ENCODE data around the gene LACRT.
"Not testable (repeated sequence)": the region's sequence is repeated elsewhere in the genome, so short reads cannot be mapped to it uniquely, and the experiment has no call there.

Gene LACRT

DNA sequence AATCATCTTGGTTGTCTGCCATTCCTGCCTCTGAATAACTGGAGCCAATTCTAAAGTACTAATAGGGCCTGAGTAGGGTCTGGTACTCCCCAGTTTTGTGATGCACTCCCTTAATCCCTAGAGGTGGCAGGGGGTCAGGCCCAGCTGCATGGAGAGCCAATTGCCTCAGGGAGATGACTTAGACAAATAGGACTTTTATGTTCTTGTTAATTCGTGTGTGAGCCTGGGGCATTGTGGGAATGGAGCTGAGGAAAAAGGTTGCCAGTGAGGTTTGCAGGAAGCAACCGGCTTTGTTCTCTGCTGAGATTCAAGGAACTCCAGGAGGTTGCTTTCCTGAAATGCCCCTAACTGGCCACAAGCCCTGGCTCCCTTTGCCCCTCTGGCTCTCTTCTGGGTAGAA, 20.2 kb upstream of the LACRT start:
- H3K9me3 Mint-ChIP-seq: no peaks in the 10 kb centered on the region
- peaks cover 13% of the 10 kb centered on the region for H3K27me3 Mint-ChIP-seq (ENCODE audit: low read depth)
- DNase-seq (ENCODE audit: low spot score): no peak
- no peaks in the 10 kb centered on the region for H3K36me3 Mint-ChIP-seq (ENCODE audit: low read depth)
- no peak overlapping the region for H3K27ac Mint-ChIP-seq
- no peak overlapping the region for H3K4me3 Mint-ChIP-seq
- no peaks in the 10 kb centered on the region for H3K4me1 Mint-ChIP-seq (ENCODE audit: low read depth)

DNA sequence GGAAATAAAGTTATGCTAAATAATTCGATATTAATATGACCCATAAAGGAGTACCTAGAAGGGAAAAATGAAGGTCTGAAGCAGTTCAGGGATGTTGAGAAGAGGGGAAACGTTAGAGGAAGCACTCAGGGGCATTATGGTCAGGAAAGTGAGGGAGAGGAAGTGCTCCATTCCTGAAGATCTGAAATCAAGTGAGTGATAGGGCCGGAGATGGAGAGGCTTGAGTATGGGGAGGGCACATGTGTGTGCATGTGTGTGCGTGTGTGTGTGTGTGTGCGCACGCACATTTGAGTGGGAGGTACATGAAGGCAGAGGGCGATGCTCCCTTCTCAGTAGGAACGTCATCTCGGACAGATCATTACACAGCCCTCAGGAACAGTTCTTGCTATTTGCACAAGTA, 18.3 kb upstream of the LACRT start:
- H3K36me3 Mint-ChIP-seq (ENCODE audit: low read depth): no peaks in the 10 kb centered on the region
- DNase-seq (ENCODE audit: low spot score): no peak
- H3K27me3 Mint-ChIP-seq (ENCODE audit: low read depth): peaks cover 11% of the 10 kb centered on the region
- no peaks in the 10 kb centered on the region for H3K4me1 Mint-ChIP-seq (ENCODE audit: low read depth)
- H3K9me3 Mint-ChIP-seq: no peaks in the 10 kb centered on the region
- no peak overlapping the region for H3K4me3 Mint-ChIP-seq
- H3K27ac Mint-ChIP-seq: no peak overlapping the region

DNA sequence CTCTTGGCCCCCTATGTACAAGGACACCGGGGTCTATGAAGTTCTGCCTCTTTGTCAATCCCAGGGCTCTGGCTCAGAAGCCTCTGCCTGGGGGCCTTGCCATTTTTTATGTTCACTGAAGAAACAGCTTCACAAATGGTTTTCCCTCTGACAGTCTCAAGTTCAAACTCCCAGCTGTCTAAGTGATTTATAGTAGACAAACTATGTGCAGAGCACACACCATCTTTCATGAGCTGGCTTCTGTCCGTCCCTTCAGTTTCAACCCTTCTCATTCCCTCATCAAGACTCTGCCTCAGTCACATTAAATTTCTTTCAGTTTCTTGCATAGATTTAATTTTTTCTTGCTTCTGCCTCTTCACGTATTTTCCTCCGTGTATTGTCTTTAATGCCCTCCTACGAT, 16.2 kb upstream of the LACRT start:
- no peak overlapping the region for H3K4me3 Mint-ChIP-seq
- H3K4me1 Mint-ChIP-seq (ENCODE audit: low read depth): no peaks in the 10 kb centered on the region
- DNase-seq (ENCODE audit: low spot score): no peak
- no peak overlapping the region for H3K27ac Mint-ChIP-seq
- H3K9me3 Mint-ChIP-seq: no peaks in the 10 kb centered on the region
- H3K27me3 Mint-ChIP-seq (ENCODE audit: low read depth): peaks cover 14% of the 10 kb centered on the region
- no peaks in the 10 kb centered on the region for H3K36me3 Mint-ChIP-seq (ENCODE audit: low read depth)

DNA sequence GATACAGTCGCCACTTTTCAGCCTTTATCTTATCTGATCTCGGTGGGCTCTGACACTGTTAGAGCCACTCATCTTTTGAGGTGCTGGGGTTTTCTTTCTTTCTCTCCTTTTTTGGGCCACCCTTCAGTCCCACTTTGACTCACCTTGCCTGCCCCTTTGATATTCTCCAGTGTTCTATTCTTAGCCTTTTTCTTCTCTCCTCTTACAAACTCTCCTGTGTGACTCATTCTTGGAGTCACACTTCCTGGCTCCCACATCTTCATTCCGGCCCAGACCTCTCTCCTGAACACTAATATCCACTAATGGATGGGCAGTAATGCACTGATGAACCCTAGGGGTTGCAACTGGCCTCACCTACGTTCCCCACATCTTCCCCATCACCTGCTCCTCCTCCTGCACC, 15.7 kb upstream of the LACRT start:
- H3K27me3 Mint-ChIP-seq (ENCODE audit: low read depth): peaks cover 18% of the 10 kb centered on the region

DNA sequence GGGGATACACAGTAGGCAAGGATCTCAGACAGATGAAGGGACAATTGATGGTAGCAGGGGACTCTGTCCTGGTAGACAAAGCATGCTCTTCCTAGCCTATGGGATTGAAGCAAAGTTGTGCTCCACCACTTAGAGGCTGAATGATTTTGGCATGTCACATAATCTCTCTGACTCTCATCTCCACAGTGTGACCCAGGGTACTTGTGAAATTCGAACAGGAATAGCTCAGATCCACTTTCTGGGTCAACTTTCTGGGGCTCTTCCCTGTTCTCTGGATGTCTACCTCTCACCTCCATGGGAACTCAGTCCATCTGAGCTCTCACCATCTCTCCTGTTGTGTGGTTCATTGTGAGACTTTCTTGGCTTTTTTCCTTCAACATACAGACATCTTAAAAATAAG, 15.1 kb upstream of the LACRT start:
- no peak overlapping the region for H3K4me3 Mint-ChIP-seq
- H3K27me3 Mint-ChIP-seq (ENCODE audit: low read depth): peaks cover 19% of the 10 kb centered on the region
- no peaks in the 10 kb centered on the region for H3K9me3 Mint-ChIP-seq
- no peaks in the 10 kb centered on the region for H3K36me3 Mint-ChIP-seq (ENCODE audit: low read depth)
- DNase-seq (ENCODE audit: low spot score): no peak
- H3K27ac Mint-ChIP-seq: no peak overlapping the region
- H3K4me1 Mint-ChIP-seq (ENCODE audit: low read depth): no peaks in the 10 kb centered on the region

More for the DNA sequence above, 15.7 kb upstream of the LACRT start:
- Mint-ChIP-seq H3K4me3 (no peak overlapping the region), H3K27ac (no peak overlapping the region), H3K36me3 (ENCODE audit: low read depth) (no peaks in the 10 kb centered on the region), H3K4me1 (ENCODE audit: low read depth) (no peaks in the 10 kb centered on the region), H3K9me3 (no peaks in the 10 kb centered on the region)
- no peak for DNase-seq (ENCODE audit: low spot score)

DNA sequence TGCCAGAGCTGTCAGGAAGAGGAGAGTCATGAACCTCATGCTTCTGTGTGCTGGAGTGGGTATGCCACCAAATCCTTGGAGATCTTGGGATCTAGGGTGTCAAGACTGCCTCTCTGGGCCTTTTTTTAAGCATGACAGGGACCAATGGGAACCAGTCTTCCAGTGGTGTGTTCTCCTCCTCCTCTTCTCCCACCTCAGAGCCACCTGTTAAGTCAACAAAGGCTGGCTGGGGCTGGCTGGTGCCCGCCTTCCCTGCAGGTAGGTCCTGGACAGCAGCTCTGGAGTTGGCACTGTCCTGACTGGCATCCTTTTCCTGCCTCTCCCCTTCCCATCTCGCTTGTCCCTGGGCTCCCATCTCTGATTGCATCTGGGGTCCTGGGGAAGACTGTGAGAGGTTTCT, 13.6 kb upstream of the LACRT start, which contains the start of gene DCD:
TSS of gene DCD (minus strand) at position 101 of the 400 bp plus-strand sequence. CDS start at position 39, 62 bp downstream.
- Mint-ChIP-seq H3K36me3 (ENCODE audit: low read depth) (no peaks in the 10 kb centered on the region), H3K4me1 (ENCODE audit: low read depth) (no peaks in the 10 kb centered on the region), H3K4me3 (no peak within 1 kb of the TSS), H3K27ac (no peak within 1 kb of the TSS), H3K9me3 (no peaks in the 10 kb centered on the region), H3K27me3 (ENCODE audit: low read depth) (peaks cover 21% of the 10 kb centered on the region)
- no peak for DNase-seq (ENCODE audit: low spot score)

DNA sequence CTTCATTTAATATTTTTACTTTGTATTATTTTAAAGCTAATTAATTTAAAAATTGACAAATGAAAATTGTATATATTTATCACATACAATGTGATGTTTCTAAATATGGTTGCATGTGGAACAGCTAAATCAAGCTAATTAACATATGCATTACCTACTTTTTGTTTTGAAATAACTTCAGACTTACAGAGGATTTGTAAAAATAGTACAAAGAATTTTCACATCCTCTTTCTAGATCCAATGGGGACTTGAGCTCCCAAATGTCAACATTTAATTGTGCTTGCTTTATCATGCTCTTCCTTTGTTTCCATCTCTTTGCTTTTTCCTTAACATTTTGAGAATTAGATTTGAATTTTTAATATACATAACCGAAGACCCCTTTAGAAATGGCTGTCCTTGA, 6.9 kb upstream of the LACRT start:
- DNase-seq (ENCODE audit: low spot score): no peak
- H3K27me3 Mint-ChIP-seq (ENCODE audit: low read depth): peaks cover 16% of the 10 kb centered on the region
- H3K4me1 Mint-ChIP-seq (ENCODE audit: low read depth): no peaks in the 10 kb centered on the region
- no peaks in the 10 kb centered on the region for H3K36me3 Mint-ChIP-seq (ENCODE audit: low read depth)
- H3K4me3 Mint-ChIP-seq: no peak overlapping the region
- no peak overlapping the region for H3K27ac Mint-ChIP-seq
- H3K9me3 Mint-ChIP-seq: no peaks in the 10 kb centered on the region

DNA sequence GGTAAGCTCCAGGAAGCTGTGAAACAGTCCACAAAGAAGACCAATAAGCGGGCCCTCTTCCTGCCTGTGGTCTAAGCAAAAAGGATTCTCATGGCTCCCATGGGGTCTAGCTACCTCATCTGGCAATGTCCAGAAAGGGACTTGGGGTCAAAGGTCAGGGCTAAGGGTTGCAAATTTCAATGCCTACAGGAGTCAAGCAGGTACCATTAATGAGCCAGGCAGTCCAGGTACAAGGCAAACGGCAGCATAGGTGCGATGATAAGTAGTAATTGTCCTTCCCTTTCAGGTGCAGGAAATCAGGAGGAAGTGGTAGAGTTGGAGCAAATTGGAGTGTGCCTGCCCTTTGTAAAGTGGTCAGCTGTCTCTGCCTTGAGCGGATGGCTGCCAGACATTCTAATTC, 6.4 kb upstream of the LACRT start:
- no peak for DNase-seq (ENCODE audit: low spot score)
- Mint-ChIP-seq H3K27ac (no peak overlapping the region), H3K4me3 (no peak overlapping the region), H3K9me3 (no peaks in the 10 kb centered on the region), H3K27me3 (ENCODE audit: low read depth) (peaks cover 11% of the 10 kb centered on the region), H3K36me3 (ENCODE audit: low read depth) (no peaks in the 10 kb centered on the region), H3K4me1 (ENCODE audit: low read depth) (no peaks in the 10 kb centered on the region)

DNA sequence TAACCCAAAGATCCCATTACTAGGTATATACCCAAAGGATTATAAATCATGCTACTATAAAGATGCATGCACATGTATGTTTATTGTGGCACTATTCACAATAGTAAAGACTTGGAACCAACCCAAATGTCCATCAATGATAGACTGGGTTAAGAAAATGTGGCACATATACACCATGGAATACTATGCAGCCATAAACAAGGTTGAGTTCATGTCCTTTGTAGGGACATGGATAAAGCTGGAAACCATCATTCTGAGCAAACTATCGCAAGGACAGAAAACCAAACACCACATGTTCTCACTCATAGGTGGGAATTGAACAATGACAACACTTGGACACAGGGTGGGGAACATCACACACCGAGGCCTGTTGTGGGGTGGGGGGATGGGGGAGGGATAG, 4.4 kb upstream of the LACRT start:
- not testable (repeated sequence) for H3K4me1 Mint-ChIP-seq (ENCODE audit: low read depth); H3K4me3 Mint-ChIP-seq; H3K36me3 Mint-ChIP-seq (ENCODE audit: low read depth); H3K27ac Mint-ChIP-seq; H3K9me3 Mint-ChIP-seq; H3K27me3 Mint-ChIP-seq (ENCODE audit: low read depth); DNase-seq (ENCODE audit: low spot score)

DNA sequence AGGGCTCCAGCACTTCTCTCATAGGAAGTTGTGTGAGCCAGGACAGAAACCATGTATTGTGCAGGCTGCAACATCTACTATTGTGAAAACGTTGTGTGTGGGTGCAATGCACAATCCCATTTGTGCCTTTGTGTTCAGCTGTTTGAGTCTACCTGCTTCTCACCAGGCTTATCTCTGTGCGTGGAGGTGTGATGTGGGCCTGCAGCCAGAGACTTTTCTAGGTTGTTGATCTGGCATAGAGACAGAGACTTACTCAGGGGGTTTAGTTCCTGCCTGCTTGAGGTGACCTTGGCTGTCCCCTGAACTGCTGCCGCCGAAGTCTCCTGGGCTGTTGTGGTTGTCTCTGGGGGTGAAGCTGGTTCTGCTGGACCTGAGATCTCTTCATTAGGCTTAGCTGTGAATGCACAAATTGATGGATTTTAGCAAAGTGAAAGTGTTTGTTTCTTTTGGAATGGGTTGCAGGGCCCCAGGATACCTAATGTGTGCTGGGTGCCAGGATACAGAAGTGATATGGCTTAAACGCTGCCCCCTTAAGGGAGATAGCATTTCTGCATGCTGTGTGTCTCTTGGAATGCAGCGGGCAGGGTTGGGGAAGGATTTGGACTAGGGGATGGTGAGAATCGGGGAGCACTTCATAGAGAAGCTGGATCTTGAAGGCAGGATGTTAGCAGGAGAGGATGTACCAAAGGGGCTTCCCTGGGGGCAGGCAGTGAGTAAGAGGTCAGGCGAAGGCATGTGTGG, 2.5 kb downstream of the LACRT start:
- no peak for DNase-seq (ENCODE audit: low spot score)
- Mint-ChIP-seq H3K9me3 (peaks cover 8% of the 10 kb centered on the region), H3K4me1 (ENCODE audit: low read depth) (no peaks in the 10 kb centered on the region), H3K27ac (no peak overlapping the region), H3K4me3 (no peak overlapping the region), H3K27me3 (ENCODE audit: low read depth) (no peaks in the 10 kb centered on the region), H3K36me3 (ENCODE audit: low read depth) (no peaks in the 10 kb centered on the region)

DNA sequence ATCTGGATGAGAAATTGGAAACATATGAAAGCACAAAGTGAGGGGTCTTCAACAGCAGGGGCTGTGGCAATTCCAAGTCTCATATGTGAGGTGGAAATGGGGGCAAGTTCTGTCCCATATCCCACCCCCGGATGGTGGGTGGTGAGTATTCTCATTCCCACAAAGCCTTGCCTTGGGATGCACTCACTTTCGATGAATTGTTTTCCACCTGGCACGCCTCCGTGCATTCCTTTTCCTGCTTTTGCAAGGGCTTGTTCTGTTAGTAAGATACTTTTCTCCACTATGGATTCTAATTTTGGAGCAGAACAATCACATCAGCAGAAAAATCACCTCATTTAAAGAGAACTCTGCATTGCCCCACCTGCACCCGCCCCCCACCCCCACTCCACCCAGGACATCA, 3.1 kb downstream of the LACRT start:
- DNase-seq (ENCODE audit: low spot score): no peak
- Mint-ChIP-seq H3K27ac (no peak overlapping the region), H3K27me3 (ENCODE audit: low read depth) (no peaks in the 10 kb centered on the region), H3K36me3 (ENCODE audit: low read depth) (no peaks in the 10 kb centered on the region), H3K9me3 (peaks cover 12% of the 10 kb centered on the region), H3K4me3 (no peak overlapping the region), H3K4me1 (ENCODE audit: low read depth) (no peaks in the 10 kb centered on the region)

DNA sequence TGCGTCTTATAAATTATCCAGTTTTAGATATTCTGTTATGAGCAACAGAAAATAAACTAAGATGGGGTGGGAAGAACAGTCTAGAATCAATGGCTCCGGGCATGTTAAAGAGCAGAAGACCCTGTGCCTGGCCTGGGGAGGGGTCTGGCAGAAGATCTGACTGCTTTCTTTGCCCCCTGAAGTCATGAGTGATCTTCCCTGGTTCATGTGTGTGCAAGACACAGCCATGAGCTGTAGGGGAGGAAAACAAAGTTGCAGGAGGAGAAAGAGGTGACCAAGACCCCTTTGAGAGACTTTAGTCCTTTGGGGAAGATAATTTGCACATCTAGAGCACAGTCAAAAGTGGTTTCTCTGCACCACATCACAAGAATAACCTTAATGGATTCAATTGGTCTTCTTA, 4.8 kb downstream of the LACRT start:
- H3K4me3 Mint-ChIP-seq: no peak overlapping the region
- peaks cover 12% of the 10 kb centered on the region for H3K9me3 Mint-ChIP-seq
- no peak for DNase-seq (ENCODE audit: low spot score)
- H3K27ac Mint-ChIP-seq: no peak overlapping the region
- H3K27me3 Mint-ChIP-seq (ENCODE audit: low read depth): peaks cover 4% of the 10 kb centered on the region
- no peaks in the 10 kb centered on the region for H3K36me3 Mint-ChIP-seq (ENCODE audit: low read depth)
- no peaks in the 10 kb centered on the region for H3K4me1 Mint-ChIP-seq (ENCODE audit: low read depth)

DNA sequence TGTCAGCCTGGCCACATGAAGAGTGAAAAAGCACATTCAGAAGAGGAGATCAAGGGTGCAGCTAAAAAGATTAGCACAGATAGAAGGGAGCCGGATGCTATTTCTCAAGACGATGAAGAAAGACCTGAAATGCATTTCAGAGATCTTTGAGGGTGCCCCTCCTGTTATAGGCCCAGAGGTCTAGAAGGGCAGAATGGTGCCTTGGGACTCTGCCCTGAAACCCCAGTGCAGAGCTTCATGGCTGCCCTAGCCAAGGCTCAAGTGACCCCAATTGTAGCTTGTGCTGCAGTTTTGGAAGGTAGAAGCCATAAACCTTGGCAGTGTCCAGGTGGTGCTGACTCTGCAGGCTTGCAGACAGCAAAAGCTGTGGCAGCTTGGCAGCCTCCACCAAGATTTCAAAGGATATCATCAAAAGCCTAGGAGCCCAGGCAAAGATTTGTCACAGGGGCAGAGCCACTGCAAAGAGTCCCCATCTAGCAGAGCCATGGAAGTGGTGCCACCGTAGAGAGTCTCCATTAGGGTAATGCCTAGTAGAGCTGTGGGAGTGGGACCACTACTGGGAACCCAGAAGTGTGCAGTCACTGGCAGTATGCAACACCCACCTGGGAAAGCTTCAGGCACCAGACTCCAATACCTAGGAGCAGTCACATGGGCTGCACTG, 6.4 kb downstream of the LACRT start:
- Mint-ChIP-seq H3K4me3 (no peak overlapping the region), H3K9me3 (peaks cover 12% of the 10 kb centered on the region), H3K27ac (no peak overlapping the region), H3K36me3 (ENCODE audit: low read depth) (no peaks in the 10 kb centered on the region), H3K27me3 (ENCODE audit: low read depth) (peaks cover 14% of the 10 kb centered on the region), H3K4me1 (ENCODE audit: low read depth) (no peaks in the 10 kb centered on the region)
- DNase-seq (ENCODE audit: low spot score): no peak

DNA sequence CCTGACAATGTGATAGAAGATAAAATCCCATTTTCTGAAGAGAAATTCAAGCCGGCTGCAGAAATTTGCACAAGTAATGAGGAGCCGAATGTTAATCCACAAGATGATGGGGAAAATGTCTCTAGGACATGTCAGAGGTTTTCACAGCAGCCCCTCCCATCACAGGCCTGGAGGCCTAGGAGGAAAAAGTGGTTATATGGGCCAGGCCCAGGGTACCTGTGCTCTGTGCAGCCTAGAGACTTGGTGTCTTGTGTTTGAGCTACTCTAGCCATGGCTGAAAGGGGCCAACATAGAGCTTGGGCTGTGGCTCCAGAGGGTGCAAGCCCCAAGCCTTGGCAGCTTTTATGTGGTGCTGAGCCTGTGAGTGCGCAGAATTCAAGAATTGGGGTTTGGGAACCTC, 7.4 kb downstream of the LACRT start:
- Mint-ChIP-seq H3K27me3 (ENCODE audit: low read depth) (peaks cover 25% of the 10 kb centered on the region), H3K27ac (no peak overlapping the region), H3K4me3 (no peak overlapping the region), H3K9me3 (peaks cover 12% of the 10 kb centered on the region), H3K4me1 (ENCODE audit: low read depth) (no peaks in the 10 kb centered on the region), H3K36me3 (ENCODE audit: low read depth) (no peaks in the 10 kb centered on the region)
- no peak for DNase-seq (ENCODE audit: low spot score)

DNA sequence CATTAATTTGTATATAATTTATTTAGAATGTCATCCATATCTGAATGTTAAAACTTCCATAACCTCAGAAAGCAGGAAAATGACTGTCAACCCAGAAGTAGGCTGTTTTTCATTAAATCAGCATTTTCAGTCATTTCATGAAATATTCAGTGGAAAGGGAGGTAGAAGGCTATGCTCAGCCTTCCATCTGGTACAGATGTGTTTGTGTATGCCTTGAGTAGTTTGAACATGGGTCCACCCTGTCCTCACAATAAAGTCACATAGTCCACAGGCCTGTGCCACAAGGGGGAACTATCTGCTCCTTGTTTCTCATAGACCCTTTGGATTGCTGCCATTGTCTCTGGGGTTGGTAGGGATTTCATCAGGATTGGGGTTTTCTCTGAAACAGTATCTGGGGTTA, 9.1 kb downstream of the LACRT start:
- Mint-ChIP-seq H3K4me3 (no peak overlapping the region), H3K27ac (no peak overlapping the region), H3K36me3 (ENCODE audit: low read depth) (no peaks in the 10 kb centered on the region), H3K27me3 (ENCODE audit: low read depth) (peaks cover 35% of the 10 kb centered on the region), H3K9me3 (peaks cover 12% of the 10 kb centered on the region), H3K4me1 (ENCODE audit: low read depth) (no peaks in the 10 kb centered on the region)
- DNase-seq (ENCODE audit: low spot score): no peak

All from T-helper 2 cell treated with Interferon-gamma antibody and Interleukin-4, amounts not matched to agents 5 μg/mL and 100 μg/mL, for 36 hours (primary cell).